HG03558 (cell line): ENCODE results near the gene CCR2.
"Not testable (repeated sequence)": the region's sequence is repeated elsewhere in the genome, so short reads cannot be mapped to it uniquely, and the experiment has no call there.

Experiments used
- ATAC-seq: cut with Tn5 transposase; IDR thresholded peaks from one replicate; pipeline ENCODE4 v1.9.1; 2021; ENCODE audit warnings: moderate number of reproducible peaks; ENCODE audit not compliant: unreplicated experiment; ENCODE audit errors: extremely low read depth

Gene CCR2

DNA sequence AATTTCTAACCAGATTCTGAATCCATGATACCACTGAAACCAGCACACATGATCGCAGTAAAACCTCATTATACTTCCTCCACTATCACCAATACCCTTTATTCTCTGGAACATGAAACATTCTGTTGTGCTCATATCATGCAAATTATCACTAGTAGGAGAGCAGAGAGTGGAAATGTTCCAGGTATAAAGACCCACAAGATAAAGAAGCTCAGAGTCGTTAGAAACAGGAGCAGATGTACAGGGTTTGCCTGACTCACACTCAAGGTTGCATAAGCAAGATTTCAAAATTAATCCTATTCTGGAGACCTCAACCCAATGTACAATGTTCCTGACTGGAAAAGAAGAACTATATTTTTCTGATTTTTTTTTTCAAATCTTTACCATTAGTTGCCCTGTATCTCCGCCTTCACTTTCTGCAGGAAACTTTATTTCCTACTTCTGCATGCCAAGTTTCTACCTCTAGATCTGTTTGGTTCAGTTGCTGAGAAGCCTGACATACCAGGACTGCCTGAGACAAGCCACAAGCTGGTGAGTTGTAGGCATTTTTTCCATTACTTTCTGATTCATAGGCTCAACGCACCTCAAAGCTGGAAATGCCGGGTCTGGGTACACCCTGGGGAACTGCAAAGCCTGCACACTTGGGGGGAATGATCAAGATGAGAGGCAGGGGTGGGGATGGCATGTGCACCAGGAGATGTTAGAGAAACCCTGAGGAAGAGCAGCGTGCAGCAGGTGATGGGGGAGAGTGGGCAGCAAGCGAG, at the start of gene CCR2:
TSS of gene CCR2 (plus strand) at position 465 of the 764 bp plus-strand sequence. CDS start 3,417 bp downstream, outside the sequence.
- no peak for ATAC-seq

DNA sequence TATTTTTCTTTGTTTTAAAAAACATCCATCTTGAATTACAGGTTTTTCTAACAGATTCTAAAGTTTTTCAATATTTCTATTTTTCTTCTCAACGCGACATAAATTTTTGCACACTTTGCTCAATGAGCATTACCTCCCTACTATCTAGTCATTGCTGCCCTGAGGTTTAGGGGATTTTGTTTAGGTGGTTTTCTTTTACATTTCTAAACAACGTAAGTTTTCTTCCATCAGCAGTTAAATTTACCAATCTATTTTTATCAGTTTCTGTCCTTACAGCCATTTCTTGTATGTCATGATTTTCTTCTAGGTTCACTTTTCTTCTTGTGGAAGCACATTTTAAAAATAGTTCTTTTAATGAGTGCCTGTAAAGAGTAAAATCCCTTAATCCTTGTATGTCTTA, 49.2 kb upstream of the CCR2 start:
- ATAC-seq = no peak

DNA sequence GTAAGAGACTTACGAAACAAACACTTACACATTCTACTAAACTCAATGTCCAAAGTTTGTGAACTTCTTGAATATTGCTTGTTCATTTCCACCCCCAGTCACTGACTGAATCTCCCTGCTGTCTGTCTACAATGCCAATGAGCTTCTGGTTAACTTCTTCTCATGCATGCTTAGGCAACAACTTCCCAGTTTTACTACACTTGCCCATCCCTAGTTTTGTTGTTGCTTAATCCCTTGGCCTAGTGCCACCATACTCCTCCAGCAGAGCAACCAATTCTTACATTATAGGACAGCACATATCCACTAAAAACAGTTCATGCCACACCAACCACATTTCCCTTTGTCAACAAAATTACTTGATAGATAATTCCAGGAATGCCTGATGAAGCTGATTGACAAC, 40.9 kb upstream of the CCR2 start:
- ATAC-seq = no peak

DNA sequence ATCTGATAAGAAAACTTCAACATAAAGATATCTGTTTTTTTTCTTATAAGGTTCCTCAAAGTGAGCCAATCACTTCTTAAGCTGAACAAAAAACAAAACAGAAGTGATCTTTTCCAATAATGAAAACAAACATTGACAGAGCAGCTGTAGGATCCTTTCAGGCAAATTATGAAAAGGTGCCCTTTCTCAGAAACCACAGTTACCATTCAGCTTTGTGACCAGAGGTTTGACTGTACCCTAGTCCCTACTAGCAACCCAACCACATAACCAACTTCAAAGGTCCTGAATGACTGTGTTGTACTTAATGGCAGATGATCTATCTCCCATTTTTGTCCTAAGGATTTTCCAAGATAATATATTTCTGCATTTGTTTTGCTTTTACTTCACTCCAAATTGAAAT, 39.4 kb upstream of the CCR2 start:
- ATAC-seq = no peak

- no peak for ATAC-seq
Measured at GRCh38 chr3:46316206-46316605, 37.7 kb upstream of the CCR2 start.

GRCh38 chr3:46318207-46318927, 35.5 kb upstream of the CCR2 start:
- no peak for ATAC-seq

- ATAC-seq = no peak
Measured at GRCh38 chr3:46321461-46322104, 32.3 kb upstream of the CCR2 start.

DNA sequence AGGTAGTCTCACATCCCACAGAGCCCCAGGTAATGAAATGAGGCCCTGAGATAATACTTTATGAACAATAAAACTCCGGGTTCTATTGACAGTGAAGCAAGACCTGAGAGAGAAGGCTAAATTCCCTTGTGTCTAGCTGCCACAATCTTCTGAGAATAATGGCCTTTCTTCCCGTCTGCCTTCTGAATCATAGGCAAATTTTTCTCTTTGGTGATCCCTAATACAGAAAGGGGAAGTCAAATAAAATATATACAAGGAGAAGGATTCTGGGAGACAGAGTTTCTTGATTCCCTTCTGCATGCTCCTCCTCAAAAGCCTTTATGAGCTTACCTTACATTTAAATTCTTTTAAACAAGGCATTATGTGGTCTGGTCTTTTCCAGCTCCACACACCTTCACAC, 29.9 kb upstream of the CCR2 start:
- no peak for ATAC-seq

DNA sequence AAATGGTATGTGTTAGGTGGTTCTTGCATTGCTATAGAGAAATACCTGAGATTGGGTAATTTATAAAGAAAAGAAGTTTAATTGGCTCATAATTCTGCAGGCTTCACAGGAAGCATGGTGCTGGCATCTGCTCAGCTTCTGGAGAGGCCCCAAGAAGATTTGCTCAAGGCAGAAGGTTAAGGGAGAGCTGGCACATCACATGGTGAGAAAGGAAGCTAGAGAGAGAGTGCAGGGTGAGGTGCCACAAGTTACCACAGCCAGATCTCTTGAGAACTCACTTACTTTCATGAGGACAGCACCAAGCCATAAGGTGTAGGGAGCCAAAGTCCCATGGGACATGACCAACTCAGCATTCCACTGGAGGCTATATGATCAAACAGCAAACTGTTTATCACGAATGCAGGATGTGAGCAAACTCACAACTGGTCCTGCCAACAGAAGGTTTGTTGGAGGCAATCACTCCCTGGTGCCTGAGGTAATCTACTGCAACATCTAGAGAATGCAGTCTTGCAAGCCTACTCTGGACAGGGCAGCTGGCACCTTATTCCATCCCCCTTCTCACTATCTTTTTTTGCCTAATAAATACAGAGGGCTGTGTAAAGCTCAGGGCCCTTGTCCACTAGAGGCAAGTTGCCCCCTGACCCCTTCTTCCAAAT, 28.1 kb upstream of the CCR2 start:
- ATAC-seq = no peak

DNA sequence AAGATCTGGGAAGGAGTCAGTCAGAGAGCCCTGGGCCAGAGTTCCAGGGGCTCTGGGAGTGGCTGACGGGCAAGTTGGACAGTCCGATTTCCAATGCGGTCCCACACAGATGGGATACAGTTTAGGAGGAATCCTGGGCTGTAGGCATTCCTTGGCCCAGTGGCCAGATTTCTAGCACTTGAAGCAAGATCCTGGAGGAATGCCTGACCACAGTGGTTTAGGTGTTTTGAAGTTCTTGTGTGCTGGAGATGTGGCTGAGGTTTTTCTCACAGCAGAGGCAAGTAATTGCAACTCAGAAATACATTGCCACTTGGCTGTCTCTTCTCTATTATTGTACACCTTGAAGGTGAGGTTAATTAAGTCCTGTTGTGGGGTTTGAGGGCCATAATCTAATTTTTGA, 23.2 kb upstream of the CCR2 start:
- not testable (repeated sequence) for ATAC-seq

- ATAC-seq = no peak
Measured at GRCh38 chr3:46334741-46335478, 19.0 kb upstream of the CCR2 start.

GRCh38 chr3:46335541-46335940, 18.4 kb upstream of the CCR2 start:
- ATAC-seq = no peak

- no peak for ATAC-seq
Measured at GRCh38 chr3:46337911-46338310, 16.0 kb upstream of the CCR2 start.

DNA sequence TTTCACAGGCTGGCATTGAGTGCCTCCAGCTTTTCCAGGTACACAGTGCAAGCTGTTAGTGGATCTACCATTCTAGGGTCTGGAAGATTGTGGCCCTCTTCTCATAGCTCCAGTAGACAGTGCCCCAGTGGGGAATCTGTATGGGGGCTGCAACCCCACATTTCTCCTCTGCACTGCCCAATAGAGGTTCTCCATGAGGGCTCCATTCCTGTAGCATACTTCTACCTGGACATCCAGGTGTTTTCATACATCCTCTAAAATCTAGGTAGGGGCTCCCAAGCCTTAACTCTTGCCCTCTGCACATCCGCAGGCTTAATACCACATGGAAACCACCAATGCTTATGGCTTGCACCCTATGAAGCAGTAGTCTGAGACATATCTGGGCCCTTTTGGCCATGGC, 15.1 kb upstream of the CCR2 start:
- no peak for ATAC-seq

- no peak for ATAC-seq
Measured at GRCh38 chr3:46344476-46344875, 9.4 kb upstream of the CCR2 start.

- ATAC-seq = no peak
Measured at GRCh38 chr3:46348823-46349482, 5.0 kb upstream of the CCR2 start.

- no peak for ATAC-seq
Measured at GRCh38 chr3:46349484-46350261, 4.2 kb upstream of the CCR2 start.

DNA sequence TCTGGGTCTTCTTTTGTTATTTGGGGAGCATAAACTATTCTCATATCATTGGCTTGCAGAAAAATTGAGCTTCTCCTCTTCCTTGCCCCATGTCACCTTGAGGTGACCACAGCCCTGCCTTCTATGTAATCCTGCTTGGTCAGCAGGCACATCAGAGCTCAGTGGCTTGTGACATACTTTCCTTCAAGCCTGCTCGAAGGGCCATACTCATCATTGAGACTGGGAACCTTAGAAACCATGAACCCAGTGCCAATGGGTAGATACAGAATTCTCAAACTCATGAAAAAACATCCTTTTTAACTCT, 3.7 kb upstream of the CCR2 start:
- no peak for ATAC-seq

DNA sequence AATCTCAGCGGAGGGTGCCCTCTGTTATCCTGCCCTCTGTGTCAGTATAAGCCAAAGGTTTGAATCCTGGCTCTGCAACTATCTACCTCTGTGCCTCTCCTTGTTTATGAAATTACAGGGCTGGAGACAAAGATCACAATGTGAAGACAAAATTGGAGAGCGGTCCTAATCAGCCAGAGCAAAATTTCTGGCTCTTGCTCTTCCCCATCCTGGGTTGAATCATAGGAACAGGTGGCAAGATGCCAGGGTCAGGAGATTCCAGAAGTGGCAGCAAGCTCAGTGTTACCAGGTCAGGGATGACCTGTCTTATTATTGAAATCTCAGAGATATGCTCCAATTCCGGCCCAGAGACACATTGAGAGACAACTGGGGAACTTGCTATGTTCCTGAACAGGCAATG, 2.3 kb upstream of the CCR2 start:
- ATAC-seq = no peak
